LNCAP (cell line): ENCODE data around the gene KSR1.

Experiments used
- CTCF ChIP-seq: fragments of 450-650 bp; IDR thresholded peaks from 2 replicates; pipeline ENCODE4 v1.5.1; 2017; ENCODE audit warnings: mild to moderate bottlenecking

KSR1 gene

GRCh38 chr17:27499451-27500265 lies 43.4 kb downstream of the KSR1 start:
- TF ChIP-seq CTCF, result no peak

- TF ChIP-seq CTCF, result no peak
Observed at GRCh38 chr17:27502526-27503324, 46.5 kb downstream of the KSR1 start.

GRCh38 chr17:27503611-27504010 lies 47.4 kb downstream of the KSR1 start:
- TF ChIP-seq CTCF, result no peak

- TF ChIP-seq CTCF, result no peak
Observed at GRCh38 chr17:27504188-27504995, 48.1 kb downstream of the KSR1 start.

- TF ChIP-seq CTCF, result no peak
Observed at GRCh38 chr17:27506348-27507218, 50.3 kb downstream of the KSR1 start.

GRCh38 chr17:27511168-27511883 lies 55.1 kb downstream of the KSR1 start:
- TF ChIP-seq CTCF, result no peak
